K562 (cell line): ENCODE results near the gene SCAMP3. TPM values are rescaled to one million over a fixed set of nuclear protein-coding genes. Genes with fewer than 3 reads are reported as not detected.

ENCODE experiments used
- ATAC-seq: fragments of 200-7000 bp; cut with Tn5 transposase; 3 replicates; pipeline ENCODE4 v1.9.1; 2020; ENCODE audit warnings: moderate library complexity
- BruUV-seq: library from RNA; stranded (reverse); fragments of 400-500 nt; replicated peaks from 2 replicates; lab custom pipeline; 2021; lab: Mats Ljungman, UMichigan
- CTCF ChIA-PET: fragments of 300-600 bp; formaldehyde crosslinking; extraction: SDS; loops from one replicate; lab custom pipeline; 2021; ENCODE audit warnings: low intra/inter-chr PET ratio; lab: Yijun Ruan, JAX
- POLR2A ChIA-PET: fragments of 300-600, 350-650 bp; sonication (Branson Sonifier 250); formaldehyde crosslinking; extraction: SDS; loops from one replicate; lab custom pipeline; 2021; ENCODE audit warnings: antibody characterized with exemption, inconsistent platforms; lab: Yijun Ruan, JAX
- DNase-seq, 4 experiments: peaks; one replicate each; pipeline versions ENCODE4 v3.0.0 to v3.0.0-alpha.2; 2011 to 2018; ENCODE audit warnings: low spot score in 3 of 4, mixed read lengths in 3 of 4; ENCODE audit errors: extremely low read depth in 1 of 4
- FAIRE-seq: peaks from 2 replicates; lab custom pipeline; 2011; peaks lifted over from hg19 to GRCh38; lab: Jason Lieb, UNC
- H2AFZ ChIP-seq: 2 replicates; pipeline ENCODE4 v1.6.0; 2011; ENCODE audit warnings: low read depth, low read length, control low read depth, inconsistent platforms
- H3K27ac ChIP-seq: fragments of 200-600 bp; 3 replicates; pipeline ENCODE4 v1.8.0; 2011; ENCODE audit warnings: low read depth, mild to moderate bottlenecking, control low read depth, inconsistent platforms, low read length, moderate library complexity, mixed read lengths; ENCODE audit errors: extremely low read depth
- H3K27me3 ChIP-seq, 2 experiments: fragments of 300-600 bp in 1 of 2; 2 replicates in 1 of 2; 3 replicates in 1 of 2; pipeline versions ENCODE4 v1.6.0 to v1.8.0; 2011; ENCODE audit warnings: inconsistent platforms in 2 of 2, low read length in 2 of 2, mild to moderate bottlenecking in 1 of 2, mixed read lengths in 1 of 2, moderate library complexity in 1 of 2; ENCODE audit not compliant: control insufficient read depth in 2 of 2, insufficient read depth in 2 of 2
- H3K36me3 ChIP-seq: fragments of 300-600 bp; 3 replicates; pipeline ENCODE4 v1.8.0; 2011; ENCODE audit warnings: mild to moderate bottlenecking, low read length, inconsistent platforms; ENCODE audit not compliant: control insufficient read depth, insufficient read depth
- H3K4me1 ChIP-seq, 2 experiments: fragments of 200-600 bp in 1 of 2; replicated peaks in 1 of 2; 2 replicates in 1 of 2; 3 replicates in 1 of 2; pipeline versions ENCODE4 v1.5.1 to v1.8.0; 2011; ENCODE audit warnings: inconsistent platforms in 2 of 2, low read length in 2 of 2, mild to moderate bottlenecking in 1 of 2, mixed read lengths in 1 of 2, moderate library complexity in 1 of 2; ENCODE audit not compliant: control insufficient read depth in 2 of 2, insufficient read depth in 2 of 2
- H3K4me2 ChIP-seq: 2 replicates; pipeline ENCODE4 v1.6.1; 2011; ENCODE audit warnings: low read length, control low read depth, inconsistent platforms, mixed read lengths; ENCODE audit not compliant: insufficient read depth
- H3K4me3 ChIP-seq: fragments of 200-600 bp; sonication (generic), shearing (Covaris generic); 2 replicates; pipeline ENCODE4 v1.5.1; 2016; ENCODE audit warnings: control low read depth, inconsistent platforms
- H3K79me2 ChIP-seq: fragments of 200-600 bp; 3 replicates; pipeline ENCODE4 v1.8.0; 2011; ENCODE audit warnings: low read length, inconsistent platforms; ENCODE audit not compliant: control insufficient read depth, insufficient read depth
- H3K9ac ChIP-seq, 2 experiments: 2 replicates each; pipeline versions ENCODE4 v1.6.0 to v1.6.1; 2011; ENCODE audit warnings: low read depth in 2 of 2, low read length in 2 of 2, control low read depth in 1 of 2, inconsistent platforms in 1 of 2, mild to moderate bottlenecking in 1 of 2, mixed read lengths in 1 of 2; ENCODE audit not compliant: insufficient read depth in 1 of 2
- H3K9me1 ChIP-seq: one replicate; pipeline ENCODE4 v1.6.0; 2011; ENCODE audit warnings: inconsistent platforms, mild to moderate bottlenecking, low read length, moderate library complexity; ENCODE audit not compliant: control insufficient read depth, insufficient read depth
- H3K9me3 ChIP-seq: replicated peaks from 2 replicates; pipeline ENCODE4 v1.5.1; 2011; ENCODE audit warnings: low read depth, low read length, inconsistent platforms; ENCODE audit not compliant: control insufficient read depth, insufficient read depth
- H4K20me1 ChIP-seq: replicated peaks from 2 replicates; pipeline ENCODE4 v1.6.1; 2011; ENCODE audit warnings: low read length, inconsistent platforms, mixed read lengths; ENCODE audit not compliant: control insufficient read depth, insufficient read depth
- CC2D1A ChIP-seq: fragments of 450-650 bp; IDR thresholded peaks from 2 replicates; pipeline ENCODE4 v1.6.1; 2017; ENCODE audit warnings: mild to moderate bottlenecking
- ELK1 ChIP-seq: sonication (generic); formaldehyde crosslinking; IDR thresholded peaks from 2 replicates; pipeline ENCODE4 v1.8.1; 2022; ENCODE audit warnings: missing genetic modification reagents
- GATA2 ChIP-seq: sonication (generic); formaldehyde crosslinking; IDR thresholded peaks from 2 replicates; pipeline ENCODE4 v1.4.0; 2020; ENCODE audit warnings: mild to moderate bottlenecking, missing genetic modification reagents
- GATAD2B ChIP-seq: fragments of 450-650 bp; IDR thresholded peaks from 2 replicates; pipeline ENCODE4 v1.6.1; 2017; ENCODE audit warnings: mild to moderate bottlenecking, borderline replicate concordance
- HOXB6 ChIP-seq: fragments of 250-450 bp; sonication (Bioruptor Pico); IDR thresholded peaks from 2 replicates; pipeline ENCODE4 v1.5.1; 2022; ENCODE audit warnings: mild to moderate bottlenecking, borderline replicate concordance
- ID3 ChIP-seq, 2 experiments: fragments of 250-450 bp in 1 of 2; fragments of 450-650 bp in 1 of 2; sonication (Bioruptor Pico) in 1 of 2; IDR thresholded peaks; 2 replicates each; pipeline versions ENCODE4 v1.6.1 to v1.8.0; 2016 to 2021; ENCODE audit warnings: mild to moderate bottlenecking in 2 of 2, moderate library complexity in 2 of 2, missing compliant biosample characterization in 1 of 2, missing genetic modification characterization in 1 of 2
- JUND ChIP-seq, 2 experiments: IDR thresholded peaks; 2 replicates in 1 of 2; 3 replicates in 1 of 2; pipeline ENCODE4 v1.6.1; 2011; ENCODE audit warnings: borderline replicate concordance in 2 of 2, low read depth in 2 of 2, low read length in 2 of 2, improper control_type of control experiment in 1 of 2, missing biosample characterization in 1 of 2, missing genetic modification characterization in 1 of 2, missing genetic modification reagents in 1 of 2
- SFPQ ChIP-seq: fragments of 200-400 bp; formaldehyde crosslinking; IDR thresholded peaks from 2 replicates; pipeline ENCODE4 v1.6.1; 2017; ENCODE audit warnings: mild to moderate bottlenecking, low read depth, low read length, moderate library complexity
- ZBTB8A ChIP-seq: fragments of 450-650 bp; IDR thresholded peaks from 2 replicates; pipeline ENCODE4 v1.6.1; 2018; ENCODE audit warnings: mild to moderate bottlenecking, moderate library complexity; ENCODE audit not compliant: partially characterized antibody
- ZNF175 ChIP-seq: fragments of 200-800 bp; sonication (Bioruptor generic); IDR thresholded peaks from 2 replicates; pipeline ENCODE4 v1.6.1; 2016; ENCODE audit warnings: low read depth, mild to moderate bottlenecking, missing genetic modification characterization, missing compliant biosample characterization
- ZNF764 ChIP-seq: fragments of 250-450 bp; sonication (Bioruptor Pico); IDR thresholded peaks from 2 replicates; pipeline ENCODE4 v1.4.0; 2020; ENCODE audit warnings: low read depth, mild to moderate bottlenecking, moderate library complexity
- WGBS: fragments of 100-300 bp; shearing (Covaris generic); methylation state at CpG from one replicate; pipeline ENCODE4 v1.1.6; 2016; ENCODE audit warnings: low coverage, mixed read lengths; ENCODE audit not compliant: insufficient coverage; ENCODE audit errors: missing lambda C conversion rate; 5-methylcytosine and 5-hydroxymethylcytosine counted together
- in situ Hi-C: fragments of 300-500 bp; cut with MboI; formaldehyde crosslinking; loops from 4 replicates; pipeline ENCODE4 v1.15.0; 2018; ENCODE audit warnings: inconsistent platforms, mixed read lengths
- intact Hi-C: fragments of 100-400 bp; cut with micrococcal nuclease; formaldehyde crosslinking; loops from 2 replicates; pipeline ENCODE4 v1.14.2; 2022
- polyA plus RNA-seq, 8 experiments: library from polyadenylated mRNA; depleted of rRNA in 4 of 8; stranded (reverse) in 5 of 8; unstranded in 3 of 8; fragments of >200 nt; fragmentation: Nextera tagmentation in 2 of 8; fragmentation: Illumina TruSeq in 1 of 8; extraction: Ambion mirVana in 2 of 8; extraction: Trizol in 1 of 8; gene quantifications; 2 replicates each; pipeline versions ENCODE4 v1.2.1 to v1.2.3, GENCODE V29; 2011 to 2014; ENCODE audit warnings: inconsistent platforms in 1 of 8, missing spikeins in 1 of 8
- total RNA-seq, 7 experiments: library from RNA; depleted of rRNA in 6 of 7; stranded (reverse); fragments of >200 nt in 6 of 7; fragmentation: Illumina TruSeq in 2 of 7; extraction: Trizol in 2 of 7; gene quantifications; 2 replicates each; pipeline versions ENCODE4 v1.2.1 to v1.2.3, GENCODE V29; 2011 to 2021; ENCODE audit warnings: low replicate concordance in 1 of 7

The SCAMP3 gene
- total and polyA plus RNA-seq, 9 of the 15 experiments (the other 6 are each of a cell fraction or from before 2014, with no cell fraction given), result 14.2 to 131 (median 86.1) TPM

- Histone ChIP-seq H3K36me3 (peaks cover 45% of the 10 kb centered on the region), H3K27me3 (no peaks in the 10 kb centered on the region), H4K20me1 (no peaks in the 10 kb centered on the region), H2AFZ (no peak overlapping the region), H3K9me3 (no peaks in the 10 kb centered on the region), H3K4me2 (no peak overlapping the region), H3K79me2 (peaks cover 37% of the 10 kb centered on the region), H3K27ac (no peak overlapping the region), H3K9me1 (no peaks in the 10 kb centered on the region), H3K4me1 (peaks cover 12 to 43% of the 10 kb centered on the region in 2 experiments; a peak in 4 of 5 replicates), H3K9ac (peak overlapping the region in 1 of 2 experiments; percentile 6; a peak in 1 of 4 replicates), H3K4me3 (no peak overlapping the region)
- ChIA-PET POLR2A (interaction anchor here (1.8 kb wide), 1 partner anchor 11 kb away, joined by 8 read pairs; the partner anchor contains the start of gene FDPS), CTCF (interaction anchor here (0.6 kb wide), 1 partner anchor 352 kb away, joined by 4 read pairs; no protein-coding TSS in a partner anchor)
- in situ Hi-C loops (no loop called here), intact Hi-C loops (no loop called here)
- ATAC-seq (no peak), DNase-seq (peak in 2 of 4 experiments; percentile 43 to 57), FAIRE-seq (no peak)
- WGBS, result 46% methylated on average over 3 of the region's 3 CpGs
- TF ChIP-seq GATA2 (CRISPR knock-in tag), result no peak
- TF ChIP-seq ZBTB8A, result no peak
- TF ChIP-seq HOXB6, result no peak
- no peak for TF ChIP-seq ID3 (CRISPR knock-in tag; IDR thresholded peaks at IDR 0.05)
- TF ChIP-seq ID3 (tag; IDR thresholded peaks at IDR 0.05), result no peak
- no TSS peak for BruUV-seq
These were observed 34.5 kb upstream of the SCAMP3 start for GRCh38 chr1:155296661-155297060.

GRCh38 chr1:155295942-155296267 lies 33.7 kb upstream of the SCAMP3 start:
- ChIA-PET CTCF (no interaction called here), POLR2A (interaction anchor here (0.9 to 1.8 kb wide), 2 partner anchors 12 to 18 kb away, joined by 3 to 8 read pairs; partner anchors contain the start of gene FDPS)
- 96% methylated on average over 6 of the region's 7 CpGs for WGBS
- in situ Hi-C loops, result no loop called here
- FAIRE-seq (no peak), DNase-seq (no peak), ATAC-seq (no peak)
- Histone ChIP-seq H3K4me2 (no peak overlapping the region), H2AFZ (no peak overlapping the region), H3K36me3 (peaks cover 51% of the 10 kb centered on the region), H3K4me3 (no peak overlapping the region), H3K4me1 (peaks cover 11 to 43% of the 10 kb centered on the region in 2 experiments; a peak in 4 of 5 replicates), H3K9me3 (no peaks in the 10 kb centered on the region), H3K27me3 (no peaks in the 10 kb centered on the region), H3K27ac (no peak overlapping the region; the same call in 2 of the 3 replicates), H3K79me2 (peaks cover 29% of the 10 kb centered on the region), H4K20me1 (no peaks in the 10 kb centered on the region), H3K9me1 (no peaks in the 10 kb centered on the region), H3K9ac (no peak overlapping the region)
- intact Hi-C loops, result no loop called here
- BruUV-seq, result no TSS peak
- no peak for TF ChIP-seq ZNF764 (CRISPR knock-in tag)
- TF ChIP-seq ZNF175, result no peak
- TF ChIP-seq ELK1 (CRISPR knock-in tag), result no peak
- TF ChIP-seq CC2D1A, result no peak
- no peak for TF ChIP-seq SFPQ
- TF ChIP-seq GATAD2B, result no peak
- no peak for TF ChIP-seq JUND (IDR thresholded peaks at IDR 0.05; ENCODE audit: borderline replicate concordance, low read depth, low read length)
- no peak for TF ChIP-seq JUND (tag; IDR thresholded peaks at IDR 0.05; ENCODE audit: borderline replicate concordance, low read depth, low read length)
